ENCODE measurements around the gene GRM2.

The GRM2 gene

GRCh38 chr3:51706788-51707731 is at the start of gene GRM2:
TSS of gene GRM2 (plus strand) at chr3:51707068. CDS start at chr3:51708984, 1,916 bp downstream.
- peak; percentile 30 for DNase-seq

GRCh38 chr3:51657234-51657633 is 49.6 kb upstream of the GRM2 start:
- no peak for DNase-seq

DNA sequence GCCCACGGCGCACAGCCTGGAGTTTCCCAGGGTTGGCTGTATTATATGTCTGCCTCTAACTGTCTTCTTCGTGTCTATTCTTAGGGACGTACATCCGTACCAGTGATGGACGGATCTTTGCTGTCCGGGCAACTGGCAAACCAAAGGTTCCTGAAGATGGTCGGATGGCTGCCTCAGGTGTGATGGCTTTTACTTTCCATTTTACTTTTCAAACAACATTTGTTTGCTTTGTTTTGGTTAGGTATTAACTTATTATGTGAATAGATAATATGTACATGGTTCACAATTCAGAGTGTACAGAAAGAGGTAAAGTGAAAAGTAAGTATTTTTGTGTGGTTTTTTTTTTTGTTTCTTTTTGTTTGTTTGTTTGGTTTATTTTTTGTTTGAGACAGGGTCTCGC is 46.9 kb upstream of the GRM2 start:
- no peak for DNase-seq

- no peak for DNase-seq
These were observed 44.4 kb upstream of the GRM2 start for GRCh38 chr3:51662456-51662855.

DNA sequence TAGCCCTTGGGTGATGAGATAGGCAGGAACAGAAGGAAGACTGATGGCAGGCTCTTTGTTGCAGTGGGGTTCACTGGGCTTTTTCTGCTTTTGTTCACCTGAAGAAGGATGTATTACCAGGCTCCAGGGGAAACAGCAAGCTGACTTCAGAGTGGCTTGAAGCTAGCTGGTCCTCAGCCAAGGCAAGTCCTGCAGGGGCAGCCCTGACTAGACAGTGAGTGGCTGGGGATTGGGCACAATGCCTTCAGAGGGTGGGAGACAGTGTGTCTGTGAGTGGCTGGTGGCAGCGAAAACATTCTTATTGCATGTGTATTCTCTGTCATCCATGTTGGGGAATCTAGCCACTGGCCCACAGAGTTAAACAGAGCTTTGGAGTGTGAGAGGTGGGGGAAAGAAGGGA is 38.1 kb upstream of the GRM2 start:
- DNase-seq = no peak

DNA sequence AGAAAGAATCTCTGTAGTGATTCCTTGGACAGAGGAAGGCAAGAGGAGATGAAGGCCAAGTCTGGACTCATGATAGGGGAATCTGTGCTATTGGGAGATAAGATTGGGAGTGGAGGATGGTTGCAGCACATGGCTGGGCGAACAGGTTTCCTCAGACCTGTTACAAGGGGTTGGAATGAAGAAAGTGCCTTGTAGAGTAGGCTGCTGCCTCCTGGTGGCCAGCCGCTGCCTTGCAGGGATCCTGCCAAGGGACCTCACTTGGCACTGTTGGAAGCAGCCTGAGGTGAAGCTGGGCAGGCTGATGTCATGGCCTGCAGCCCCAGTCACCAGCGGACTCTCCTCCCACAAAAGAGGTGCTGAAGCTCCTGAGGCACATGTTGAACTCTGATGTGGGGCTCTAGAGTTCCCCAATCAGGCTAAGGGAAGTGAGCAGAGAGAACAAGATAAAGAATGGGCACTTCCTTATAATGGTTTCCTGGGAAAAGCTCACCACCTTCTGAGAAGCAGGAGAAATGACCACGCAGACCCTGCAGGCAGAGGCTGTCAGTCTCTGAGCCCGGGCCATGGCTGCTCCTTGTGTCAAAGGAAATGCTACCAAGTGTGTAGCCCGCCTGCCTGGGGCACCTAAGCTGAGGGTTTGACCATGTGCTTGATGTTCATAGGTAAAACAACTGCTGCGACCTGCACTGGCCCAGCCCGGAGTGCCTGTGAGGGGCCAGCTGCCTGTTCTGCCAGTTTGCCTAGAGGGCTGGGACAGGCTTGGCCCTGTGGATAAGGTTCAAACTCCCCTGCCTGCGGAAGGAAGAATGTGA is 37.4 kb upstream of the GRM2 start:
- peak; percentile 86 for DNase-seq

GRCh38 chr3:51670053-51670822 is 36.6 kb upstream of the GRM2 start:
- DNase-seq = peak; percentile 37

DNA sequence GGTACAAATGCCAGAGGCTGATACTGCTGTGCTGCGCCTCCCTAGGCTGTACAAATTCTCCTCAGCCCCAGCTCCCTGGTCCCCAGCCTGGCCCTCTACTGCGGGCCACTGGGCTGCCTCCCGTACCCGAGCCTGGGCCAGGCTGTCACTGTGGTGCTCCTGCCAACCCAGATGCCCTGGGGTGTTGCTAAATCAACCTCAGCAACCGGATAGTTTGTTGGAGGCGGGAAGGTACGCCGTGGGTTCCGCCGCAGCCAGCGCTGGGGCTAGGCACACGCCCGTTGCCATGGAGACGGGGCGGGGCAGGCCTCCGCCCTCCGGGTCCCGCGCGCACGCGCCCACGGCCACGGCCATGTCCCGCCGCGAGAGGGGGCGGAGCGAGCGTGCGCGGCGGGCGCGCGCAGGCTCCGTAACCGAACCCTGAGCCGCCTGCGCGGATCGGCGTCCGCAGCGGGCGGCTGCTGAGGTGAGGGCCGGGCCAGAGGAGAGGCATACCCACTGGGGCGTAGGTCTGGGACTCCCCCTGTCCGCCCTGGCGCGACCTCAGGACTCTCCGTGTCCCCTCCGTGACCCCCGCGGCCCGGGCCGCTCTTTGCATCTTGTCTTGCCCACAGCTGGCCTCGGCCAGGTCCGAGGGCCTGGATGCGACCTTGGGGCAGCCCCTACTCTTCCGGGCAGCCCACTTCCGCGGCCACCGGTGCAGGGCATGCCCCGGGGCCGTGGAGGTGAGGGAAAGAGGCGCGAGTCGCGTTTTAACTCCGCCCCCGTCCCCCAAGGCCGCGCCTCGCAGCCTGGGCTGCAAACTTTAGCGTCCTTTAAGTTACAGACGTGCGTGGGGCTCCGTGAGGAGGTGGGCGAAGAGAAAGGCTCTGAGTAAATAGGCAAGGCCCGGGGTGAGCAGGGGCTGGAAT is 35.8 kb upstream of the GRM2 start, which contains the start of gene TEX264:
TEX264 (plus strand) TSS at position 430 of the 911 bp plus-strand sequence. CDS start 3,053 bp downstream, outside the sequence.
- DNase-seq = peak; percentile 98

DNA sequence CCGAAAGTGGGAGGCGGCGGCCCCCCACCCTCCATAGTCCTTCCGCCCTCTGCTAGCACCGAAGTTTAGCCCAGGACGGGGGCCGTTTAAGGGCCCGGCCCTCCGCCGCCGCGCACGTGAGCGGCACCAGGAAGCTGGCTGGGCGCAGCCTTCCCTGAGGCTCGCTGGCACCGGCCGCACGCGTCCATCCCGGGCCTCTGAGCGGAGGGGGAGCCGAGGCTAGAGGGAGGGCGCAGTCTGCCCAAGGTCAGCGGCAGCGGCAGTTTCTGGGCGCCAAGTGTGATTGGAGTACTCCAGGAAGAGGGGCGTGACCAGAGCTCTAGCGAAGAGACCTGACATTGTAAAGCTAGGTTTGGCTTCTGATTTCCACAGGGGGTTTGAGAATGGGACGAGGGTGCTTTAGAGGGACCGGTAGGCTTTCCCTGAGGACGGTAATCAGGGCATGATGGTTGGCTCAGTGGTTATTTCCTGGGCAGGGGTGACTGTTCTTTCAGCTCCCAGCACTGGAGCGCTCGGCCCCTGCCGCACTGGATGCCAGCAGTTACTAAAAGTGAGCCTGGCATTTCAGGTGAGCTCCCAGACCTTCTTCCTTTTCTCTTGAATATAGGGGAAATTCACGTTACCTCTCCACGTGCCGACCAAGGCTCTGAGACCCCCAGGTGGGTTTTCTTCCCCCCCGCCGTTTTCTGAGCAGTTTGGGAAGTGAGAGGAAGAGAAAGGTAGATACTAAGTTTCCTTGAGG is 35.0 kb upstream of the GRM2 start:
- peak; percentile 69 for DNase-seq

DNA sequence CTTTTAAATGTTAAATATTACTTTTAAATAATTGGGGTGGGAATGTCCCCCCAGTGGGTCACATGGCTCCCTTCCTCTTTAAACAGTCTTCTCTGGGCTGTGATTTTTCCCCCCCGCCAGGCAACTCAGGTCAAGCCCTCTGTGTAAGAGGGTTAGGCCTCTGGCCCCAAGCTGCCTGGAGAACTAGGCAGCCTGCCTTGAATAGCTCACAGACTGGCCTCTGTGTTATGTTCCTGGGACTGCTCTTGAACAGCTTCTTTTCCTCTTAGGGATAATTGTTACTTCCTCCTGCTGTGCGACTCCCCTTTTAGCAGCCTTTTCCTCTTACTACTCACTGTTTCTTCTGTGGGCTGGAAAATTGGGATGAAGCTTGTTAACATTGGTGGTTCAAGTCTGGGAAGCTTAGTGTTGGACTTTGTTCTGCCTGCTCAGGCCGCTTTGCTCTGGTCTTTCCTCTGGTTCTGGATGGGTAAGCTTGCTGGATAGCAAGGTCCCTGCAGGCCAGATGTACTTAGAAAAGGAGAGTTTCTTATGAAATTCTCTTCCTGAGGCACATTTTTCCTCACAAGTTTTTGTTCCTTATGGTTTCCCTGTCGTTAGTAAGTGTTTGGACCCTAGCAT is 33.6 kb upstream of the GRM2 start:
- DNase-seq = no peak

GRCh38 chr3:51673802-51674654 is 32.8 kb upstream of the GRM2 start:
- no peak for DNase-seq

- DNase-seq = peak; percentile 29
These were observed 31.7 kb upstream of the GRM2 start for GRCh38 chr3:51675201-51675611.

DNA sequence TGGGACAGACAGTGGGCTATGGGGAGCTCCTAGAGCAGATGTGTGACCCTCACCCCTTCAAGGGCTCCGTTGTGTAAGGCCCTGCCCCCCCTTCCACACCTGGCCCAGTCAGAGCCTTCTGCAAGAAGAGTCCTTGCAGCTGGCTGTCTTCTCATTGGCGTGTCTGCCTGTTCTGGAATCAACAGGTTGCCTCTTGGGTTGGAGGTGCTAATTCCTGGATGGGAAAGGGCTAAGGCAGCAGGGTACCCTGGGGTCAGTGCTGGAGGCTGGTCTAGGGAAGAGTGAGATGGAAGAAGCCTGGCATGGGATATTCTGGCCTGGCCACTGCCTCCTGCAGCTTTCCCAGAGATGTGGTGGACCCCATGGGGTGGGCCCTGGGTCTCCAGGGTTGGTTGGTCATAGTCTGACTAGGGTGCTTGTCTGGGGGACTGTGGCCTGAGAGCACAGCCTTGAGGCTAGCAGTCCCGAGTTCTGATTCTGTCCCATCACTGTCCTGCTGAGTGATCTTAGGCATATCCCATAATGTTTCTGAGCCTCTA is 30.7 kb upstream of the GRM2 start:
- peak; percentile 1 for DNase-seq

DNA sequence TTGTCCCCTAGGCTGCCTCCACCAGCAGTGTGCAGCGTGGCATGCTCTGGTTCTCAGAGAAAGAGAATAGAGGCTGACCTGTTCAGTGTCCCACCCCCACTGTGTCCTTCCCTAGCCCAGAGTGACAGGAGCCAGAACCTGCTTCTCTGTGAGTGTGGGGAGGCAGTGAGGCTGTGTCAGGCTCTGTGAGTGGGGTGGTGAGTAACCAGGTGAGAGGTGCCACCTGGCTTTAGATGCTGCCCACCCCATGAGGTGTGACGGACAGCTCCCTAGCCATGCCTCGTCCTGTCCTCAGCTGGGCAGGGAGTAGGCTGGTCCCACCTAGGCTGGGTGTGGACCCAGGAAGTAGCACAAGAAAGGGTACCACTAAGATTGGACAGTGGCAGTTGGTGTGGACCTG is 29.5 kb upstream of the GRM2 start:
- no peak for DNase-seq

- no peak for DNase-seq
These were observed 28.7 kb upstream of the GRM2 start for GRCh38 chr3:51678186-51678585.

DNA sequence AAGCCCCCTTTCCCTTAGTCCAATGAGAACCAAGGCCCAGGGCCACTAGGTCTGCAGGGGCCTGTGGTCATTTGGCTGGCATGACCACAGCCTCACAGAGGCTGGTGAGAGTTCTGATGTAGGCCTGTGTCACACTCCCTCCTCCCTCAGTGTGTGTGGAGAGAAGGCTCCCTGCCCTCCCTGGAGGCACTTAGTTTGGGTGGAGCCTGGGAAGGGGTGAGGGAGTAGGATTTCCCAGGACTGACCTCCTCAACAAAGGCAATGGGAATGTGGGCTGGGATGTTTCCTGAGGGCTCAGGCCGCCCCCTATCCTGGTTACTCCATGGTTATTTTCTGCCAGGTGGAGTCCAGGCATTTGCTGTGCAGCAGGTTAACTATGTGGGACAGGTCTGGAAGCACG is 28.2 kb upstream of the GRM2 start:
- peak; percentile 2 for DNase-seq

- no peak for DNase-seq
These were observed 27.6 kb upstream of the GRM2 start for GRCh38 chr3:51679318-51679717.

DNA sequence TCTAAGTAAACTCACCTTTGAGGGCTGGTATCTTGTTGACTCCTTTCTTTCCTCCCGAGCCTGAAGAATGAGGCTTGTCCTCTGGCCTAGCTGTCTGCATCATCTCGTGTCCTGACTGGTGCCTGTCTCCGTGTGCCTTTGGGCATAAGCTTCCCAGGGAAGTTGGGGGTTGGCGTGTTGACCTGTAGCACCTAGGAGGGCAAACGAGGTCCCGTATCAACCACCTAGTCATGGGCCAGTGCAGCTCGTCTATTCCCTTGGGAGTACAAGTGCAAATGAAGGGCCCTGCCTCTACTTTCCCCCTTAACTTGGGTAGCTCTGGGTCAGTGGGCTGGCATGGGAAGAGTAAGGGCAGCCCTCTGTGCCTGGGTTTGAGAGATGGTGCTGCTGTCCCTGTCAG is 27.1 kb upstream of the GRM2 start:
- no peak for DNase-seq

DNA sequence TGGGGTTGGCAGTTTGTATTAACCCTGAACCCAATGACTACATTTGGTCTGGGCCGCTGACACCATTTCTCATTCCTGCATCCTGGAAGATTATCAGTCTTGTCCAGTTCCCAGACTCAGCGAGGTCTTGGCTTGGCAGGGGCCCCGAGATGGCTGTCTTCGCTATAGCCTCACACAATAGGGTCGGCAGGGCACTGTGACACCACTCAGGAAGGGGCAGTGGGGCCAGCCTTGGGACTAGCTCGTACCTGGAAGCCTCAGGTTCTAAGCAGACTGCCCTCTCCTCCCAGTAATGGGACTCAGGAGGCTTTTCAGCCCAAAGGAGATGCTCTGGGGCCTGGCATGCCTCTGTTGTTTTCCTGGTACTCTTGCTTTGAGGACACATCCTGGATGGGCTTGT is 26.7 kb upstream of the GRM2 start:
- no peak for DNase-seq
